ENCODE data around the gene MCUB.
"Not testable (repeated sequence)": the region's sequence is repeated elsewhere in the genome, so short reads cannot be mapped to it uniquely, and the experiment has no call there.

MCUB gene

DNA sequence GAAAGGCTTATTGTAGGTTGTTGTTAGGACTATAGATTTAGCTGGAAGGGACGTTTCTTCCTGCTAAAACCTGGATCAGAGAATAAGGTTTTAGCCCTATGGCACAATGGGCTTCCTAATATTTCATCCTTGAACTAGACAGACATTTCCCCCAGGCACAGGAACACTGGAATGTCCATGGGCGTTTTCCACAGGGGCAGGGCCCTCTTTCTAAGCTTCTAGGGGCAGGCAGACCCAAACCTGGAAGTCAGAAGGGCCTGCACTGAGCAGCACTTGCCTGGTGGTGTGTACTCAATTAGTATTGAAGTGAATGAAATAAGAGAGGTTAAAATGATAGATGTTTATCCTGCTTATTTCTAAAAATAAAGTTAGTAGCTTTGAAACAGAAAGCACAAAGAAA lies 102.1 kb downstream of the MCUB start:
- Mint-ChIP-seq H3K27me3 (no peaks in the 10 kb centered on the region), H3K4me3 (no peak overlapping the region), H3K36me3 (ENCODE audit: low read depth) (peaks cover 7% of the 10 kb centered on the region), H3K4me1 (ENCODE audit: low read depth) (no peaks in the 10 kb centered on the region), H3K9me3 (no peaks in the 10 kb centered on the region), H3K27ac (no peak overlapping the region)
- intact Hi-C loops (cut with micrococcal nuclease), result no loop called here

DNA sequence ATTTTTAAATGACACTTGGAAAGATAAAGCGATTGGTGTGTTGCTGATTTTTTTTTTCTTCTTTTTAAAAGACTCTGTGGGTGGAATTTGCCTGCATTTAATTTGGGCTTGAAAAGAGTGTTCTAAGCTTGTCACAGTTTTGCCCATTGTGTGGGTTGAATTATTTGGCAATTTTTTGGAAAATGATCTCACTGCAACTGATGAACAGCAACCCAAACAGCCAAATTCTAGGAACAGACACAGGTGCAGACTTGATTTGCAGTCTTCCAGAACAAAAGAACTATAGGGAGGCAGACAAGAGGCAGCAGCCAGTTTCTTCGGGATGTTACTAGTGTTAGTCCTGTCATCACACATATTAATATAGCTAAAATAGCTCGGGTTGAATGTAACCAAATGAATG lies 102.7 kb downstream of the MCUB start:
- Mint-ChIP-seq H3K4me1 (ENCODE audit: low read depth) (no peaks in the 10 kb centered on the region), H3K27ac (no peak overlapping the region), H3K4me3 (no peak overlapping the region), H3K36me3 (ENCODE audit: low read depth) (peaks cover 7% of the 10 kb centered on the region), H3K9me3 (no peaks in the 10 kb centered on the region), H3K27me3 (no peaks in the 10 kb centered on the region)
- intact Hi-C loops (cut with micrococcal nuclease), result no loop called here

- Mint-ChIP-seq H3K27me3 (no peaks in the 10 kb centered on the region), H3K36me3 (ENCODE audit: low read depth) (peaks cover 20% of the 10 kb centered on the region), H3K9me3 (peaks cover 1% of the 10 kb centered on the region), H3K4me3 (no peak overlapping the region), H3K27ac (no peak overlapping the region), H3K4me1 (ENCODE audit: low read depth) (no peaks in the 10 kb centered on the region)
- intact Hi-C loops (cut with micrococcal nuclease), result no loop called here
These were observed 105.9 kb downstream of the MCUB start for GRCh38 chr4:109665783-109666485.

DNA sequence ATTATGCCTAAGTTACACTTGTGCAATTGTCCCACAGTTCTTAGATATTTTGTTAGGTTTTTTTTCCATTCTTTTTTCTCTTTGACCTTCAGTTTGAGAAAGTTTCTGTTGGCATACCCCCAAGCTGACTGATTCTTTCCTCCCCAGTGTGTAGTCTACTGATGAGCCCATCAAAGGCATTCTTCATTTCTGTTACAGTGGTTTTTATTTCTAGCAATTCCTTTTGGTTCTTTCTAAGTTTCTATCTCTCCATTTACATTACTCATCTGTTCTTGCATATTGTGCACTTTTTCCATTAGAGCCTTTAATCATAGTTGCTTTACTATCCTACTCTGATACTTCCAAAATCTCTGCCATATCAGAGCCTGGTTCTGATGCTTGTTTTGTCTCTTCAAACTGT lies 111.3 kb downstream of the MCUB start:
- no peak overlapping the region for H3K27ac Mint-ChIP-seq
- no peaks in the 10 kb centered on the region for H3K27me3 Mint-ChIP-seq
- H3K4me3 Mint-ChIP-seq, result no peak overlapping the region
- H3K36me3 Mint-ChIP-seq (ENCODE audit: low read depth), result peaks cover 21% of the 10 kb centered on the region
- intact Hi-C loops (cut with micrococcal nuclease), result no loop called here
- H3K9me3 Mint-ChIP-seq, result peaks cover 10% of the 10 kb centered on the region
- H3K4me1 Mint-ChIP-seq (ENCODE audit: low read depth), result no peaks in the 10 kb centered on the region

DNA sequence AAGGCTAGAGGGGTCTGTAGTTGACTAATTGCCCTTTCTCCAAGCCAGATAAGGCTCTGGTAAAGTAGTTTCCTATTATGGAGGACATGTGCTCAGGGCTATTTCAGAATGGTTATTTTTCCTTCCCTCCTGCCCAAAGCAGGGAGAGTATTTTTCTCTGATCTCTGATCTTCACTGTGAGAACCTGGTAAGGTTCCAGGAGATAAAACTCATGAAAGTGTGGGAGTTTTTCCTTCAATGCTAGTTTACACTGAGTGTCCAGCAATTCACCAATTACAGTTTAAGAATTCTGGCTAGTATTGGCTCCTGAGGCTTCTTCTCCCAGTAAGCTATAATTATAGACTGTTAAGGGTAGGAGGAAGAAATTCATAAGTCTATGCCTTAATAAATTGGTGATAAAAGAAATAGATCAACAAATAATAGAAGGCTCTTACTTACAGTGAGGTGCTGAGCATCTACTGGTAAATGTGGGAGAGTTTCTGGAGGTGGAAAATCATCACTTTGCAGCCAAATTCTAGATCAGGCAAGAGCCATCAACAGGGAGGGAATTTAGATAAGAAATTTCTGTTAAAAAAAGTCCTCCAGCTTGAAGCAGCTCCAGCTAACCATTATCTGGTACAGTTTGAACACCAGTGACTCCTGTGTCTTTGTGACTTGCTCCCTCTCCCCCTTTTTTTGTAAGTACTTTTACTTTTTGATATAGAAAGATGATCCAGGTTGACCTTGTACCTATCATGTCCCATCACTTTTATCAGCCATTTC lies 112.3 kb downstream of the MCUB start:
- Mint-ChIP-seq H3K9me3 (peaks cover 15% of the 10 kb centered on the region), H3K36me3 (ENCODE audit: low read depth) (peaks cover 26% of the 10 kb centered on the region), H3K4me3 (no peak overlapping the region), H3K27me3 (no peaks in the 10 kb centered on the region), H3K4me1 (ENCODE audit: low read depth) (no peaks in the 10 kb centered on the region), H3K27ac (no peak overlapping the region)
- intact Hi-C loops (cut with micrococcal nuclease), result no loop called here

GRCh38 chr4:109673303-109673702 lies 113.3 kb downstream of the MCUB start:
- no peaks in the 10 kb centered on the region for H3K4me1 Mint-ChIP-seq (ENCODE audit: low read depth)
- H3K27me3 Mint-ChIP-seq, result no peaks in the 10 kb centered on the region
- H3K4me3 Mint-ChIP-seq, result no peak overlapping the region
- no peak overlapping the region for H3K27ac Mint-ChIP-seq
- H3K9me3 Mint-ChIP-seq, result peaks cover 20% of the 10 kb centered on the region
- H3K36me3 Mint-ChIP-seq (ENCODE audit: low read depth), result peaks cover 31% of the 10 kb centered on the region
- intact Hi-C loops (cut with micrococcal nuclease), result no loop called here

DNA sequence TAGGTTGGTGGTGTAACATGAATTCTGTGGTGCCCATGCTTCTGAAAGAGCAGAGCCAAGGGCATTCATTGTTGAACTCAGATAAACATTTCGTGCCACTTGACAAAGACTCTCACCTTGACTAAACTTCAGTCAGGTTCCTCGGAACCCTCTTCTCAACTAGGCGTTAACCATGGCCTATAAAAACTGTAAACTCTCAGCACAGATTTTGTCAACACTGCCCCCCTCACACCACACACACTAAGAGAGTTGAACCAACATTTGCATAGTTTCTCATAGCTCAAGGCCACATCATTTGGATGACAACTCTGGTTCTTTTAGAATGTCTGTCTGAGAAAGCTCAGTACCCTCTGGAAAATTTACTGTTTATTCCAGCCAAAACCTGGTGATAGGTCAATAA lies 115.1 kb downstream of the MCUB start:
- no peak overlapping the region for H3K27ac Mint-ChIP-seq
- H3K4me3 Mint-ChIP-seq, result no peak overlapping the region
- peaks cover 20% of the 10 kb centered on the region for H3K9me3 Mint-ChIP-seq
- H3K36me3 Mint-ChIP-seq (ENCODE audit: low read depth), result peaks cover 39% of the 10 kb centered on the region
- intact Hi-C loops (cut with micrococcal nuclease), result no loop called here
- no peaks in the 10 kb centered on the region for H3K27me3 Mint-ChIP-seq
- no peaks in the 10 kb centered on the region for H3K4me1 Mint-ChIP-seq (ENCODE audit: low read depth)

DNA sequence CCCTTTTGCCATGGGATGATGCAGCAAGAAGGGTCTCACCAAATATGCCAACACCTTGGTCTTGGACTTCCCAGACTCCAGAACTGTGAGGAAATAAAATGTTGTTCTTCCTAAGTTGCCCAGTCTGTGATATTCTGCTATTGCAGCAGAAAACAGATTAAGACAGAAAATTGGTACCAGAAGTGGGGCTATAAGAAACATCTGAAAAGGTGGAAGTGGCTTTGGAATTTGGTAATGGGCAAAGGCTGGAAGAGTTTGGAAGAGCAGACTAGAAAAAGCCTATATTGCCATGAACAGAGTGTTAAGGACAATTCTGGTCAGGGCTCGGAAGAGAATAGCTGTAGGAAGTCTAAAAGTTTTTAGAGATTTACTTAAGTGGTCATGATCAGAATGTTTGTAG lies 115.8 kb downstream of the MCUB start:
- Mint-ChIP-seq H3K27me3 (no peaks in the 10 kb centered on the region), H3K36me3 (ENCODE audit: low read depth) (peaks cover 33% of the 10 kb centered on the region), H3K27ac (no peak overlapping the region), H3K4me3 (no peak overlapping the region), H3K9me3 (peaks cover 19% of the 10 kb centered on the region), H3K4me1 (ENCODE audit: low read depth) (no peaks in the 10 kb centered on the region)
- intact Hi-C loops (cut with micrococcal nuclease), result no loop called here

DNA sequence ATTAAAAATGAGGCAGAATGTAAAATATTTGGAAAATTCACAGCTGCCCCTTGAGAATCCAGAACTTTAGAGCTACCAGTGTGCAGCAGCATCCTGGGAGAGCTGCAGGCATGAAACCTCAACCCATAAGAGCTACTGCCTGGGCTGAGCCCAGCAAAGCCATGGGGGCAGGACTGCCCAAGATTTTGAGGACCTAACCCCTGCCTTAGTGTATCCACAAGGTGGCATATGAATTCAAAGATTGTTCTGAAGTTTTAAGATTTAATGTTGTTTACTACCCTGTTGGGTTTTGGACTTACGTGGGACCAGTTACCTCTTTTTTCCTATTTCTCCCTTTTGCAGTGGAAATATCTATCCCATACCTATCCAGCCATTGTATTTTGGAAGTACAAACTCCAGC lies 116.8 kb downstream of the MCUB start:
- Mint-ChIP-seq H3K9me3 (peaks cover 10% of the 10 kb centered on the region), H3K27me3 (no peaks in the 10 kb centered on the region), H3K36me3 (ENCODE audit: low read depth) (peaks cover 32% of the 10 kb centered on the region), H3K4me1 (ENCODE audit: low read depth) (no peaks in the 10 kb centered on the region), H3K4me3 (no peak overlapping the region), H3K27ac (no peak overlapping the region)
- intact Hi-C loops (cut with micrococcal nuclease), result no loop called here

DNA sequence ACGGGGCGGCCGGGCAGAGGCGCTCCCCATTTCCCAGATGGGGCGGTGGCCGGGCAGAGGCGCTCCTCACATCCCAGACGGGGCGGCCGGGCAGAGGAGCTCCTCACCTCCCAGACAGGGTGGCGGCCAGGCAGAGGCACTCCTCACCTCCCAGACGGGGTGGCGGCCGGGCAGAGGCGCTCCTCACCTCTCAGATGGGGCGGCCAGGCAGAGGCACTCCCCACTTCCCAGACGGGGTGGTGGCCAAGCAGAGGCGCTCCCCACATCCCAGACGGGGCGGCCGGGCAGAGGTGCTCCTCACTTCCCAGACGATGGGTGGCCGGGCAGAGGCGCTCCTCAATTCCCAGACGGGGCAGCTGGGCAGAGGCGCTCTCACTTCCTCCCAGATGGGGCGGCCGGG lies 118.4 kb downstream of the MCUB start:
- H3K4me3 Mint-ChIP-seq; H3K27ac Mint-ChIP-seq; H3K27me3 Mint-ChIP-seq; H3K9me3 Mint-ChIP-seq; intact Hi-C loops (cut with micrococcal nuclease); H3K4me1 Mint-ChIP-seq (ENCODE audit: low read depth): not testable (repeated sequence)
- peaks cover 47% of the 10 kb centered on the region for H3K36me3 Mint-ChIP-seq (ENCODE audit: low read depth)

DNA sequence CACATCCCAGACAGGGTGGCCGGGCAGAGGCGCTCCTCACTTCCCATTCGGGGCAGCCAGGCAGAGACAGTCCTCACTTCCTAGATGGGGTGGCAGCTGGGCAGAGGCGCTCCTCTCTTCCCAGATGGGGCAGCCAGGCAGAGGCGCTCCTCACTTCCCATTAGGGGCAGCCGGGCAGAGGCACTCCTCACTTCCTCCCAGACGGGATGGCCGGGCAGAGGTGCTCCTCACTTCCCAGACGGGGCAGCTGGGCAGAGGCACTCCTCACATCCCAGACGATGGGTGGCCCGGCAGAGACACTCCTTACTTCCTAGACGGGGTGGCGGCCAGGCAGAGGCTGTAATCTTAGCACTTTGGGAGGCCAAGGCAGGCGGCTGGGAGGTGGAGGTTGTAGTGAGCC lies 118.9 kb downstream of the MCUB start:
- H3K9me3 Mint-ChIP-seq, H3K27ac Mint-ChIP-seq: not testable (repeated sequence)

DNA sequence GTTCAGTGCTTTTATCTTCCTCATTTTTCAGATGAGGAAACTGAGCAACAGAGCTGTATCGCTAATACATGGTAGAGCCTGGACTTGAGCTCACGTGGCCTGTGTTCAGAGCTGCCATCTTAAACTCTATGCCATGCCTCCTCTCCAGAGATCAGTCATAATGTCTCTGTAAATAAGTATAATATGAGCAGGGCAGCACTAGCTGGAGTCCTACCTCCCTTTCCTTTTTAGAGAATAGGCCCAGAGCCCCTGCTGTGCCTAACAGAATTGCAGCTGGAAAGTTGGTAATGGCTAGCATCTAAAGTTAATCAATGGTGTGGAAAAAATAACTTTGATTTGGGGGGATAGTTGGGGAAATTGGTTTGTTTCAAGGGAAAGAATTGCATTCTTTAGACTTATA lies 122.8 kb downstream of the MCUB start:
- no peaks in the 10 kb centered on the region for H3K27me3 Mint-ChIP-seq
- no peaks in the 10 kb centered on the region for H3K9me3 Mint-ChIP-seq
- H3K4me3 Mint-ChIP-seq, result no peak overlapping the region
- peaks cover 11% of the 10 kb centered on the region for H3K4me1 Mint-ChIP-seq (ENCODE audit: low read depth)
- no peak overlapping the region for H3K27ac Mint-ChIP-seq
- H3K36me3 Mint-ChIP-seq (ENCODE audit: low read depth), result peaks cover 70% of the 10 kb centered on the region
- intact Hi-C loops (cut with micrococcal nuclease), result no loop called here

More for the DNA sequence above, 118.9 kb downstream of the MCUB start:
- H3K4me1 Mint-ChIP-seq (ENCODE audit: low read depth); H3K4me3 Mint-ChIP-seq; H3K27me3 Mint-ChIP-seq; intact Hi-C loops (cut with micrococcal nuclease): not testable (repeated sequence)
- peaks cover 48% of the 10 kb centered on the region for H3K36me3 Mint-ChIP-seq (ENCODE audit: low read depth)

- peaks cover 69% of the 10 kb centered on the region for H3K36me3 Mint-ChIP-seq (ENCODE audit: low read depth)
- intact Hi-C loops (cut with micrococcal nuclease), result no loop called here
- H3K4me3 Mint-ChIP-seq, result no peak overlapping the region
- H3K4me1 Mint-ChIP-seq (ENCODE audit: low read depth), result peaks cover 11% of the 10 kb centered on the region
- H3K27me3 Mint-ChIP-seq, result no peaks in the 10 kb centered on the region
- H3K27ac Mint-ChIP-seq, result no peak overlapping the region
- H3K9me3 Mint-ChIP-seq, result no peaks in the 10 kb centered on the region
These were observed 123.7 kb downstream of the MCUB start for GRCh38 chr4:109683621-109684253.

DNA sequence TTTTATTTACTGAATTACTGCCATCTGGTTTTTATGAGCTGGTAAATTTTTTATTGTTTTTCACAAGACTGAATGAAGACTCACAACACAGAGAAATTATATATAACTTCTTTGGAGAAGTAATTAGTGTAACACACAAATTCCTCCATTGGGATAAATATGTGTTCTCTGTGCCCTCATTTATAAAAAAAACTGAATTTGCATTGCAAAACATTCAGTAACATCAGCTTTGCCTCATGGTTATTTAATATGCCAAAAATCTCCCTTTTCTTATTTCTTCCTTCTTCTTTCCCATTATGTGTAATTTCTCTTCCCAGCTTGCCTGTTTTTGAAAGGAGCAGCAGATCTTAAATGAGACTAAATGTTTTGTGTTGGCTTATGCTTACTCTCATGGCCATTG lies 124.7 kb downstream of the MCUB start:
- peaks cover 70% of the 10 kb centered on the region for H3K36me3 Mint-ChIP-seq (ENCODE audit: low read depth)
- peaks cover 11% of the 10 kb centered on the region for H3K4me1 Mint-ChIP-seq (ENCODE audit: low read depth)
- H3K4me3 Mint-ChIP-seq, result no peak overlapping the region
- H3K9me3 Mint-ChIP-seq, result no peaks in the 10 kb centered on the region
- H3K27ac Mint-ChIP-seq, result no peak overlapping the region
- intact Hi-C loops (cut with micrococcal nuclease), result no loop called here
- H3K27me3 Mint-ChIP-seq, result no peaks in the 10 kb centered on the region

Measured in dendritic cell treated with granulocyte-macrophage colony-stimulating factor and Interleukin-4, amounts not matched to agents 40 ng/mL and 50 ng/mL, for 4 days (primary cell).